Measurements from ENCODE around the gene ZNF787. TPM values are rescaled to one million over a fixed set of nuclear protein-coding genes. Genes with fewer than 3 reads are reported as not detected.
A peak's percentile ranks its signal among the peaks of the same experiment; 100 is the strongest.

The ZNF787 gene
- total and polyA plus RNA-seq, 2 of the 13 experiments (the other 11 are each of a cell fraction or from before 2014, with no cell fraction given): 15.1 to 42.8 TPM

GRCh38 chr19:56120371-56121179, 520 bp downstream of the ZNF787 start (continued):
- TF ChIP-seq AHDC1 (CRISPR knock-in tag; IDR thresholded peaks at IDR 0.05; ENCODE audit: borderline replicate concordance): no peak
- no peak for TF ChIP-seq ZBTB46 (CRISPR knock-in tag; IDR thresholded peaks at IDR 0.05; ENCODE audit: borderline replicate concordance)
- TF ChIP-seq NKX3-1 (CRISPR knock-in tag; IDR thresholded peaks at IDR 0.05): peak; percentile 43; the same call in 1 of the 2 replicates
- peak; percentile 36; the same call in 1 of the 2 replicates for TF ChIP-seq NFYC (CRISPR knock-in tag; IDR thresholded peaks at IDR 0.05)
- TF ChIP-seq ZNF564 (CRISPR knock-in tag; IDR thresholded peaks at IDR 0.05): peak; percentile 57; the same call in 1 of the 2 replicates
- no peak for TF ChIP-seq ZFAT (CRISPR knock-in tag; conservative IDR thresholded peaks at IDR 0.05)
- no peak for TF ChIP-seq CHD2 (IDR thresholded peaks at IDR 0.05; ENCODE audit: low read depth, low read length)
- peak; percentile 90 for TF ChIP-seq MIXL1 (CRISPR knock-in tag; IDR thresholded peaks at IDR 0.05)
- 0 out of 2 replicates have a peak, but pooled peaks have one; percentile 34 for TF ChIP-seq HMGXB3 (CRISPR knock-in tag; IDR thresholded peaks at IDR 0.05; ENCODE audit: borderline replicate concordance)
- peak; percentile 63; the same call in 1 of the 2 replicates for TF ChIP-seq ZNF709 (CRISPR knock-in tag; IDR thresholded peaks at IDR 0.05)
- peak; percentile 52; the same call in 1 of the 2 replicates for TF ChIP-seq SP4 (CRISPR knock-in tag; IDR thresholded peaks at IDR 0.05)
- no peak for TF ChIP-seq IKZF4 (CRISPR knock-in tag; IDR thresholded peaks at IDR 0.05; ENCODE audit: borderline replicate concordance, low read depth, not compliant biosample characterization)
- no peak for TF ChIP-seq ARID2 (CRISPR knock-in tag; IDR thresholded peaks at IDR 0.05; ENCODE audit: borderline replicate concordance)
- no peak for TF ChIP-seq IKZF1 (IDR thresholded peaks at IDR 0.05)
- no peak for TF ChIP-seq ZNF530 (CRISPR knock-in tag; IDR thresholded peaks at IDR 0.05; ENCODE audit: low read depth)
- peak; percentile 96 for TF ChIP-seq ZBTB14 (CRISPR knock-in tag; IDR thresholded peaks at IDR 0.05)

Data from HepG2 (cell line).